Suprapubic skin (tissue), 4 donors: ENCODE measurements around the gene BRWD1.

Experiments used
- CTCF ChIP-seq, 2 donors: fragments of 200-600 bp in 1 of 2; fragments of 450-650 bp in 1 of 2; sonication (generic) in 1 of 2; IDR thresholded peaks; one replicate each; pipeline ENCODE4 v1.5.1; 2016 to 2019; ENCODE audit warnings: antibody characterized with exemption in 2 of 2, mild to moderate bottlenecking in 1 of 2, moderate library complexity in 1 of 2
- EP300 ChIP-seq: sonication (generic); formaldehyde crosslinking; IDR thresholded peaks from one replicate; pipeline ENCODE4 v1.6.1; 2017; ENCODE audit warnings: antibody characterized with exemption
- POLR2A ChIP-seq, 2 donors: fragments of 450-650 bp; IDR thresholded peaks; one replicate each; pipeline ENCODE4 v1.6.1; 2017; ENCODE audit warnings: antibody characterized with exemption in 2 of 2, mild to moderate bottlenecking in 2 of 2, moderate library complexity in 2 of 2
- POLR2AphosphoS5 ChIP-seq, 3 donors: sonication (generic); formaldehyde crosslinking; IDR thresholded peaks; one replicate each; pipeline ENCODE4 v1.6.1; 2017; ENCODE audit warnings: antibody characterized with exemption in 3 of 3

- no peak for TF ChIP-seq CTCF (IDR thresholded peaks at IDR 0.05)
- TF ChIP-seq EP300 = no peak
- no peak for TF ChIP-seq POLR2A (IDR thresholded peaks at IDR 0.05)
- TF ChIP-seq POLR2AphosphoS5 (IDR thresholded peaks at IDR 0.05) = no peak
These were observed 1.1 kb downstream of the BRWD1 start for GRCh38 chr21:39312112-39313041.
